Activated naive CD4-positive, alpha-beta T cell treated with anti-CD3 and anti-CD28 coated beads, Interleukin-2, amount 10 ng/mL, durations not matched to agents 5 hours and 36 hours (primary cell): ENCODE data around the gene NEU3. TPM values are rescaled to one million over a fixed set of nuclear protein-coding genes. Genes with fewer than 3 reads are reported as not detected.

Source experiments
- total RNA-seq, 2 experiments: library from RNA; stranded (reverse); gene quantifications; one replicate each; pipeline ENCODE4 v1.2.3, GENCODE V29; 2021

NEU3 gene, protein sequence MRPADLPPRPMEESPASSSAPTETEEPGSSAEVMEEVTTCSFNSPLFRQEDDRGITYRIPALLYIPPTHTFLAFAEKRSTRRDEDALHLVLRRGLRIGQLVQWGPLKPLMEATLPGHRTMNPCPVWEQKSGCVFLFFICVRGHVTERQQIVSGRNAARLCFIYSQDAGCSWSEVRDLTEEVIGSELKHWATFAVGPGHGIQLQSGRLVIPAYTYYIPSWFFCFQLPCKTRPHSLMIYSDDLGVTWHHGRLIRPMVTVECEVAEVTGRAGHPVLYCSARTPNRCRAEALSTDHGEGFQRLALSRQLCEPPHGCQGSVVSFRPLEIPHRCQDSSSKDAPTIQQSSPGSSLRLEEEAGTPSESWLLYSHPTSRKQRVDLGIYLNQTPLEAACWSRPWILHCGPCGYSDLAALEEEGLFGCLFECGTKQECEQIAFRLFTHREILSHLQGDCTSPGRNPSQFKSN
- 10 to 100 TPM; 11.2 to 12.3 TPM for total RNA-seq

DNA sequence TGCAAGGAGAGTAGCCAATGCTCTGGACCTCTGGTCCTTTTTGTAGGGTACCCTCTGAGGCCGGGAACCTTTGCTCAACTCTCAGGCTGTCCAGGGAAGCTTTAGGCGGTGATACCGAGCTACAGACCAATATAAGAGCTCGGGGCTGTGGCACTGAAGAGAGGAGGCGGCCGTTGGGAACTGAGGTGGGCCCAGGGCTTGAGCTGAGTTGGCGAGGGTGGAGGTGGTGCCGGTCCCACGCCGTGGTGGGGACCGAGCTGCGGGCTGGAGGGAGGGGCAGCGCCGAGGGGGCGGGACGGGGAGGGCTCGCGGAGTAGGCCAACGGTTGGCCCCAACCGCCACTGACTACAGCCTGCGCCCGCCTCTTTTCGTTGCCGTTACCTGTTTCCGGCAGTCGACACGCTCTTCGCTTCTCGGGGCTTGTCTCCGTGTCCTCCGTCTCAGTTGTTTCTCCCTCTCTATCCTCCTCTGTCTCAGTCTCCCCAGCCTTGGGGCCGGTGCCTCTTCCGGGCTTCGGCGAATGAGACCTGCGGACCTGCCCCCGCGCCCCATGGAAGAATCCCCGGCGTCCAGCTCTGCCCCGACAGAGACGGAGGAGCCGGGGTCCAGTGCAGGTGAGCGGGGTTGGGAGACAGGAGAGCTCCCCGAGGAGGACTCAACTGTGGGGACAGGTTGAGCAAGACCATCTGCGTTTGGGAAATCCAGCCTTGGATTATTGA lies at the start of gene NEU3:
NEU3 (plus strand) TSS at position 393 of the 719 bp plus-strand sequence; CDS start at position 521, 128 bp downstream.

DNA sequence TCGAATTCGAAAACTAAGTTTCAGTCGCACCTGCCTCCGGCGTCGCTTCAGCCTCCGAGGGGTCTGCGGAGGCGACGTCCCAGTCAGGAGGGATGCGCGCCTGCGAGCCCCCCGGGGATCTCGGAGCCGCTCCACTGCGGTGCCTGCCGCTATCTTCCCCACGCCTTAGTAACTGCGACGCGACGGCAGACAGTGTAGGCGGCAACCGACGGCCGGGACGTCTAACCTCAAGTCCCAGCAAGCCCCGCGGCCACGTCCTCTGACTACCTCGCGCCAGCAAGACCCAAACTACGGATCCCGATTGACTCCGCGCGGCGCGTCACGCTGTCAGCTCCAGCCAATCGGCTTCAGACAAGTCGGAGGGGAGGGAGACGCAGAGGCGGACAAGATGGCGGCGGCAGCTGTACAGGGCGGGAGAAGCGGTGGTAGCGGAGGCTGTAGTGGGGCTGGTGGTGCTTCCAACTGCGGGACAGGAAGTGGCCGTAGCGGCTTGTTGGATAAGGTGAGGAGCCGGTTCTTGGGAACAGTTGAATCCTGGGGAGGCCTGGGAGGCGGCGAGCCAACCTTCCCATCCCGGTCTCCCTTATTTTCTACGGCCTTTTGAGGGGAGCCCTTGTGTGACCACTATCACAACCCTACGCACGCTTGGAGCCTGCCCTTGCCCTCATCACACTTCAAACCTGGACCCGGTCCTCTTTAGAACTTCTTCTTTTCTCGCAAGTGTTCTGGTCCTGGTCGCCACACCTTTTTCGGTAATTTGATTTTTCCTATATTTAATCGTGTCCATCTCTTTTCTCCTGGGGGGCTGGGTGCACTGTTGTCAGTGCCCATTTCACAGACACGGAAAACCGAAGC lies 39.6 kb upstream of the NEU3 start, which contains the start of the genes SPCS2 and XRRA1:
SPCS2 (plus strand) TSS at position 369 of the 855 bp plus-strand sequence; CDS start at position 389, 20 bp downstream.
XRRA1 (minus strand) TSS at position 194 of the 855 bp plus-strand sequence. CDS start 8,213 bp downstream, outside the sequence.

Other genes starting within 250 kb of the NEU3 start
- gene RNF169, start 240.1 kb upstream of the NEU3 start, total RNA-seq: 10 to 100 TPM; 16.1 to 17.2 TPM
- gene XRRA1, start 39.8 kb upstream of the NEU3 start, total RNA-seq: 1 to 10 TPM; 7.3 to 7.9 TPM
- gene SPCS2, start 39.7 kb upstream of the NEU3 start, total RNA-seq: 100 to 1,000 TPM; 142 to 170 TPM
- gene OR2AT4, start 107.9 kb downstream of the NEU3 start, total RNA-seq: not detected
- gene SLCO2B1, start 162.2 kb downstream of the NEU3 start, total RNA-seq: under 1 TPM in 1 of 2 experiments, not detected in 1; 0.08 TPM